Psoas muscle (tissue), 8 donors: ENCODE measurements around the gene PTPN9. TPM values are rescaled to one million over a fixed set of nuclear protein-coding genes. Genes with fewer than 3 reads are reported as not detected.

Experiments
- ATAC-seq, 4 donors: fragments of 200-7000 bp; cut with Tn5 transposase; one replicate each; pipeline ENCODE4 v1.9.1; 2020; ENCODE audit warnings: moderate library complexity in 3 of 4, mild to moderate bottlenecking in 2 of 4
- DNase-seq, 2 donors: peaks; one replicate each; pipeline ENCODE4 v3.0.0-alpha.2; 2020
- H3K27ac ChIP-seq: fragments of 200-600 bp; one replicate; pipeline ENCODE4 v1.8.0; 2022
- H3K27me3 ChIP-seq, 3 donors: fragments of 200-600 bp in 1 of 3; one replicate each; pipeline versions ENCODE4 v1.6.1 to v1.8.0; 2013 to 2022; ENCODE audit warnings: low read length in 2 of 3, mild to moderate bottlenecking in 2 of 3, moderate library complexity in 1 of 3; ENCODE audit not compliant: insufficient read depth in 3 of 3
- H3K36me3 ChIP-seq, 2 donors: fragments of 200-600 bp in 1 of 2; one replicate each; pipeline versions ENCODE4 v1.6.1 to v1.8.0; 2013 to 2022; ENCODE audit warnings: low read depth in 1 of 2, mild to moderate bottlenecking in 1 of 2, moderate library complexity in 1 of 2; ENCODE audit not compliant: insufficient read depth in 1 of 2
- H3K4me1 ChIP-seq: fragments of 200-600 bp; one replicate; pipeline ENCODE4 v1.8.0; 2022
- H3K4me3 ChIP-seq: fragments of 200-600 bp; one replicate; pipeline ENCODE4 v1.8.0; 2022; ENCODE audit warnings: mild to moderate bottlenecking
- H3K9me3 ChIP-seq: fragments of 200-600 bp; one replicate; pipeline ENCODE4 v1.8.0; 2022
- CTCF ChIP-seq: fragments of 200-600 bp; IDR thresholded peaks from one replicate; pipeline ENCODE4 v1.8.0; 2022; ENCODE audit warnings: antibody characterized with exemption
- WGBS, 3 donors: extraction: QIAGEN DNeasy Blood & Tissue Kit; methylation state at CpG; one replicate each; pipeline versions ENCODE4 v1.1.6 to v1.1.7; 2013; 5-methylcytosine and 5-hydroxymethylcytosine counted together
- intact Hi-C, 2 donors: fragments of 100-400 bp; cut with DNase I; formaldehyde crosslinking; loops; one replicate each; pipeline versions ENCODE4 v1.11.0 to v1.14.2; 2022
- polyA plus RNA-seq, 3 donors: library from polyadenylated mRNA; stranded (reverse); fragments of 200-250 nt; gene quantifications; one replicate each; pipeline ENCODE4 v1.2.3, GENCODE V29; 2013
- total RNA-seq, 4 donors: library from RNA; stranded (reverse); fragmentation: NEBNext Ultra II Directional in 2 of 4; extraction: Animal tissue kit (Norgen Biotek cat#: 25700) in 2 of 4; gene quantifications; one replicate each; pipeline versions ENCODE4 v1.2.1 to v1.2.4, GENCODE V29; 2021 to 2023
- donor health status: healthy with polysubstance abuse.
- donor health status: DM: no; HTN: no; CAD: no; lungs with moderate emphysema.
- donor health status: Bipolar disorder and iron deficiency.
- donor health status: healthy.
- donor health status: DM: yes; HTN: yes; CAD: no.
- donor health status: DM: no; HTN: no; CAD: no.
- donor health status: DM: no; HTN: no; CAD: no.
- donor health status: DM: yes; HTN: yes; CAD: no.

The PTPN9 gene
- total and polyA plus RNA-seq, 7 donors: 2.3 to 6.9 (median 5.5) TPM

- Histone ChIP-seq H3K27ac (no peak overlapping the region), H3K36me3 (peaks cover 0 to 62% of the 10 kb centered on the region in 2 donors)
- no peak for DNase-seq
Measured at GRCh38 chr15:75428152-75428551, 151.0 kb downstream of the PTPN9 start.

DNA sequence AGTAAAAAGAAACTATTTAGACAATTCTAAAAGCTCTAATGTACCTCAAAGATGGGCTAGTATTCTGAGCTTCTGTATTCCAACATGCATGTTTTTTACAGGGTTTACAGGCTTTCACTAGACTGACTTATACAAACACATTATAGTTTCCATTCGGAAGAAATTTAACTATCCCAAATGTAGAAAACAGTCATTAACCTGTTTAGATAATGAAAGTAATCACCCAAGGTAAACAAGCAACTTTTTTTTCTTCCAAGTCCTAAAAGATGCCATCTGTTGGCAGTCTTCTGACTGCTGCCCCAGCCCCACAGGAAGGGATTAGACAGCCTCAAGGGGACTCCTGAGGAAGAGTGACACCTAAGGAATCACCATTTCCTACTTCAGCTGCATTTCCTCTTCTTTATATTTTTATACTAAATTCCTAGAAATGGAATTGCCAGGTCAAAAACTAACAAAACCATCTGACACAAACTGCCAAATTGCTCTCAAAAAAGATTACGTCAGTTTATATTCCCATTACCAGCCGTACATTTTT is 153.1 kb downstream of the PTPN9 start:
- Histone ChIP-seq H3K4me1 (no peaks in the 10 kb centered on the region), H3K4me3 (no peak overlapping the region), H3K27me3 (no peaks in the 10 kb centered on the region), H3K36me3 (peaks cover 0 to 83% of the 10 kb centered on the region in 2 donors), H3K27ac (no peak overlapping the region), H3K9me3 (no peaks in the 10 kb centered on the region)
- no peak for DNase-seq
- WGBS, 3 donors: 75 to 83% (median 78%) methylated on average over 3 of the region's 3 CpGs
- no peak for TF ChIP-seq CTCF
- ATAC-seq: no peak
- intact Hi-C loops: no loop called here

More at GRCh38 chr15:75428152-75428551, 151.0 kb downstream of the PTPN9 start:
- WGBS, 3 donors: 90 to 91% (median 91%) methylated on average over 3 of the region's 3 CpGs
- no peak for TF ChIP-seq CTCF
- intact Hi-C loops: no loop called here
- Histone ChIP-seq H3K4me1 (no peaks in the 10 kb centered on the region), H3K4me3 (no peak overlapping the region), H3K27me3 (no peaks in the 10 kb centered on the region), H3K9me3 (no peaks in the 10 kb centered on the region)
- ATAC-seq: no peak

GRCh38 chr15:75422554-75422953 is 156.6 kb downstream of the PTPN9 start:
- intact Hi-C loops: no loop called here
- TF ChIP-seq CTCF: no peak
- no peaks in the 10 kb centered on the region for H3K27me3 ChIP-seq
- no peak overlapping the region for H3K4me3 ChIP-seq
- DNase-seq (no peak), ATAC-seq (no peak)
- peaks cover 0 to 88% of the 10 kb centered on the region in 2 donors for H3K36me3 ChIP-seq
- H3K9me3 ChIP-seq: no peaks in the 10 kb centered on the region
- H3K4me1 ChIP-seq: no peaks in the 10 kb centered on the region
- 96% methylated on average over 5 of the region's 5 CpGs for WGBS, 3 donors
- H3K27ac ChIP-seq: no peak overlapping the region

- Histone ChIP-seq H3K27ac (no peak overlapping the region), H3K4me1 (no peaks in the 10 kb centered on the region), H3K36me3 (peaks cover 0 to 78% of the 10 kb centered on the region in 2 donors), H3K4me3 (no peak overlapping the region), H3K9me3 (no peaks in the 10 kb centered on the region), H3K27me3 (no peaks in the 10 kb centered on the region)
- DNase-seq (no peak), ATAC-seq (no peak)
- no peak for TF ChIP-seq CTCF
- intact Hi-C loops: no loop called here
Measured at GRCh38 chr15:75420698-75421097, 158.4 kb downstream of the PTPN9 start.

- no peaks in the 10 kb centered on the region for H3K27me3 ChIP-seq
- H3K36me3 ChIP-seq: peaks cover 6 to 73% of the 10 kb centered on the region in 2 donors
- no peak for TF ChIP-seq CTCF
- H3K4me1 ChIP-seq: no peaks in the 10 kb centered on the region
- intact Hi-C loops: no loop called here
- H3K4me3 ChIP-seq: no peak overlapping the region
- ATAC-seq (no peak), DNase-seq (no peak)
- H3K9me3 ChIP-seq: no peaks in the 10 kb centered on the region
- WGBS, 3 donors: 91 to 100% (median 92%) methylated on average over 1 of the region's 1 CpG
- no peak overlapping the region for H3K27ac ChIP-seq
Measured at GRCh38 chr15:75416584-75416983, 162.5 kb downstream of the PTPN9 start.
